ENCODE results near the gene MEOX2. TPM values are rescaled to one million over a fixed set of nuclear protein-coding genes. Genes with fewer than 3 reads are reported as not detected.

The MEOX2 gene
- total and polyA plus RNA-seq, 4 donors = 2.6 to 21.3 (median 11.5) TPM

DNA sequence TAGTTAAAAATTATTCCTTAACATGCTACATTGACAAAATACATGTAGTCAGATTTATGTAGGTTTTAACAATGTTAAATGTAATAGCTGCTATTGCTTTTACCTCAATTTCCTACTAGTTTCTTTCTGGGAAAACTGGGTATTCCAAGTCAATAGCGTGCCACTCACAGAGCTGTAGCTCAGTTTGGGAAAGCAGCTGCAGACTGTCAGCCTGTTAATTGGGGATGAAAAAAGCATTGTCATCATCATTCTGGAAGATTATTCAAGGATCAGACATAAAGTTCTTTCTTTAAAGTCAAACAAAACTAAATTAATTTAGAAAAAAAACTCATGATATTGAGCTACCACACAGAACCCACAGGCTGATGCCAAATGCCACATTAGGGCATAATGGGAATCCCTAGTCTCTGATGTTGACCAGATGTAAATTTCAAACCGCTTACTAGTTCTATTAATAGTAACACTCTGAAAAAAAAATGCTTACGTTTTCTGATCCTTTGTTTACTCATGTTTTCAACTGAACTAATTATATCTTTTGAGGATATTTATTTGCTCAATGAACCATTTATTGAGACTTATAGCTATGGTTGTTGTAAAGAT is 105.0 kb downstream of the MEOX2 start:
- 83% methylated on average over 1 of the region's 3 CpGs for WGBS (ENCODE audit: insufficient coverage)
- Histone ChIP-seq H3K9me3 (ENCODE audit: control insufficient read depth, insufficient read depth, low read length) (peaks cover 7% of the 10 kb centered on the region), H3K4me3 (ENCODE audit: low read depth, low read length) (no peak overlapping the region), H3K27me3 (ENCODE audit: control insufficient read depth, insufficient read depth, low read length) (no peaks in the 10 kb centered on the region), H3K36me3 (ENCODE audit: control insufficient read depth, insufficient read depth, low read length) (no peaks in the 10 kb centered on the region), H3K4me1 (ENCODE audit: control insufficient read depth, insufficient read depth, low read length) (no peaks in the 10 kb centered on the region), H3K27ac (ENCODE audit: low read depth, low read length) (no peak overlapping the region)
- no peak for DNase-seq (ENCODE audit: low read depth in 4 of 6, low spot score in 6 of 6)

GRCh38 chr7:15580604-15581351 is 105.7 kb downstream of the MEOX2 start:
- peaks cover 7% of the 10 kb centered on the region for H3K9me3 ChIP-seq (ENCODE audit: control insufficient read depth, insufficient read depth, low read length)
- H3K27ac ChIP-seq (ENCODE audit: low read depth, low read length) = no peak overlapping the region
- H3K27me3 ChIP-seq (ENCODE audit: control insufficient read depth, insufficient read depth, low read length) = no peaks in the 10 kb centered on the region
- H3K4me3 ChIP-seq (ENCODE audit: low read depth, low read length) = no peak overlapping the region
- WGBS (ENCODE audit: insufficient coverage) = no CpG with 5 or more reads among the region's 3 CpGs
- H3K4me1 ChIP-seq (ENCODE audit: control insufficient read depth, insufficient read depth, low read length) = no peaks in the 10 kb centered on the region
- H3K36me3 ChIP-seq (ENCODE audit: control insufficient read depth, insufficient read depth, low read length) = no peaks in the 10 kb centered on the region
- DNase-seq (ENCODE audit: low read depth in 4 of 6, low spot score in 6 of 6) = no peak

DNA sequence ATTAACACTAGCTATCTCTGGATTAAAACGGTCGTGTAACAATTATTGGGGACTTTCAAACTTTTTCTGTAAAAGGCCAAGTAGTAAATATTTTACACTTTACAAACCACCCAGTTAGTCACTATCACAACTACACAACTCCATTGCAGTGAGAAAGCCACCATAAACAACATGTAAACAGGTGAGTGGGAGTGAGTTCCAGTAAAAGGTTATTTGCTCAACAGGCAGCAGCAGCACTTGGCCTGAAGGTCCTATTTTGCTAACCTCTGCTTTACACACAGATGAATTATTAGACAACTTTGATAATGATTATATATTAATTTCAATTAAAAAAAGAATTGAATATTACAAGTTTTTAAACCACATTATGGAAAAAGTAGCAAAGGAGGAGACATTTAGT is 108.9 kb downstream of the MEOX2 start:
- no peak overlapping the region for H3K4me3 ChIP-seq (ENCODE audit: low read depth, low read length)
- DNase-seq (ENCODE audit: low read depth in 4 of 6, low spot score in 6 of 6) = no peak
- no peaks in the 10 kb centered on the region for H3K4me1 ChIP-seq (ENCODE audit: control insufficient read depth, insufficient read depth, low read length)
- no CpG with 5 or more reads among the region's 2 CpGs for WGBS (ENCODE audit: insufficient coverage)
- H3K36me3 ChIP-seq (ENCODE audit: control insufficient read depth, insufficient read depth, low read length) = no peaks in the 10 kb centered on the region
- no peaks in the 10 kb centered on the region for H3K27me3 ChIP-seq (ENCODE audit: control insufficient read depth, insufficient read depth, low read length)
- no peaks in the 10 kb centered on the region for H3K9me3 ChIP-seq (ENCODE audit: control insufficient read depth, insufficient read depth, low read length)
- no peak overlapping the region for H3K27ac ChIP-seq (ENCODE audit: low read depth, low read length)

- H3K36me3 ChIP-seq (ENCODE audit: control insufficient read depth, insufficient read depth, low read length) = no peaks in the 10 kb centered on the region
- WGBS (ENCODE audit: insufficient coverage) = no CpG with 5 or more reads among the region's 3 CpGs
- no peaks in the 10 kb centered on the region for H3K4me1 ChIP-seq (ENCODE audit: control insufficient read depth, insufficient read depth, low read length)
- H3K9me3 ChIP-seq (ENCODE audit: control insufficient read depth, insufficient read depth, low read length) = no peaks in the 10 kb centered on the region
- DNase-seq (ENCODE audit: low read depth in 4 of 6, low spot score in 6 of 6) = no peak
- H3K4me3 ChIP-seq (ENCODE audit: low read depth, low read length) = no peak overlapping the region
- no peak overlapping the region for H3K27ac ChIP-seq (ENCODE audit: low read depth, low read length)
- no peaks in the 10 kb centered on the region for H3K27me3 ChIP-seq (ENCODE audit: control insufficient read depth, insufficient read depth, low read length)
Observed at GRCh38 chr7:15571301-15571878, 115.1 kb downstream of the MEOX2 start.

DNA sequence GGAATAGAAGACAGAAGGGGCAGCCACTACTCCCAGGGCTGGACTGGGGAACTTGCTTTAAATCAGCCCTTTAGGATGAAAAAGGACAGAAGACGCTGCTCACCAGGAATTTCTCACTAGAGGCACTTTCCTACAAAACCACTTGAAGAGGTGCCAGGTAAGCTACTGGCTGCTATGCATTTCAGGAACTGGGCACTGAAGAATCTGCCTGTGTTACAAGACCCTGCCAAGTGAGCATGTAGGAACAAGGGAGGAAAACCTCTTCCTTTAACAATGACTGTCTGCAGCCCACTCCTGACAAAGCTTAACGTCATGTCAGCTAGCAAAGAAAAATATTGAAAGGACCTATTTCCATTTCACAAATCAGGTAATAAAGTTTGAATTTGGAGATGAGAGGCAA is 118.8 kb downstream of the MEOX2 start:
- DNase-seq (ENCODE audit: low read depth in 4 of 6, low spot score in 6 of 6) = peak in 1 of 6 donors; percentile 27
- Histone ChIP-seq H3K36me3 (ENCODE audit: control insufficient read depth, insufficient read depth, low read length) (no peaks in the 10 kb centered on the region), H3K27ac (ENCODE audit: low read depth, low read length) (no peak overlapping the region), H3K4me3 (ENCODE audit: low read depth, low read length) (no peak overlapping the region), H3K27me3 (ENCODE audit: control insufficient read depth, insufficient read depth, low read length) (no peaks in the 10 kb centered on the region), H3K4me1 (ENCODE audit: control insufficient read depth, insufficient read depth, low read length) (no peaks in the 10 kb centered on the region), H3K9me3 (ENCODE audit: control insufficient read depth, insufficient read depth, low read length) (no peaks in the 10 kb centered on the region)
- 20% methylated on average over 1 of the region's 2 CpGs for WGBS (ENCODE audit: insufficient coverage)

- Histone ChIP-seq H3K9me3 (ENCODE audit: control insufficient read depth, insufficient read depth, low read length) (no peaks in the 10 kb centered on the region), H3K36me3 (ENCODE audit: control insufficient read depth, insufficient read depth, low read length) (no peaks in the 10 kb centered on the region), H3K27ac (ENCODE audit: low read depth, low read length) (no peak overlapping the region), H3K4me1 (ENCODE audit: control insufficient read depth, insufficient read depth, low read length) (no peaks in the 10 kb centered on the region), H3K4me3 (ENCODE audit: low read depth, low read length) (no peak overlapping the region), H3K27me3 (ENCODE audit: control insufficient read depth, insufficient read depth, low read length) (no peaks in the 10 kb centered on the region)
- no peak for DNase-seq (ENCODE audit: low read depth in 4 of 6, low spot score in 6 of 6)
- no CpG with 5 or more reads among the region's 3 CpGs for WGBS (ENCODE audit: insufficient coverage)
Observed at GRCh38 chr7:15567036-15567435, 119.4 kb downstream of the MEOX2 start.

DNA sequence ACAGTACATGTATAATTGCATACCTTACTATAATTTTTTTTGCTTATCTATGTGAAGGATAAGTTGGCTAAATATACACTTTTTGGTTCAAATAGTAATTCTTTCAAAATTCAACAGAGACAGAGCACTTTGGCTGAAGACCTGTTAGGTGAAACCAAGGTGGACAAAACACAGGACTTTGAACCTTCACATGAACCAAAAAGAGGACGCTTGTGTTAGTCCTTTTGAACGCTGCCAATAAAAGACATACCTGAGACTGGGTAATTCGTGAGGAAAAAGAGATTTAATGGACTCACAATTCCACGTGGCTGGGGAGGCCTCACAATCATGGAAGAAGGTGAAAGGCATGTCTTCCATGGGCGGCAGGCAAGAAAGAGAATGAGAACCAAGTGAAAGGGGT is 120.0 kb downstream of the MEOX2 start:
- no peak for DNase-seq (ENCODE audit: low read depth in 4 of 6, low spot score in 6 of 6)
- no peaks in the 10 kb centered on the region for H3K4me1 ChIP-seq (ENCODE audit: control insufficient read depth, insufficient read depth, low read length)
- H3K4me3 ChIP-seq (ENCODE audit: low read depth, low read length) = no peak overlapping the region
- H3K9me3 ChIP-seq (ENCODE audit: control insufficient read depth, insufficient read depth, low read length) = no peaks in the 10 kb centered on the region
- no peaks in the 10 kb centered on the region for H3K27me3 ChIP-seq (ENCODE audit: control insufficient read depth, insufficient read depth, low read length)
- no peak overlapping the region for H3K27ac ChIP-seq (ENCODE audit: low read depth, low read length)
- H3K36me3 ChIP-seq (ENCODE audit: control insufficient read depth, insufficient read depth, low read length) = no peaks in the 10 kb centered on the region
- 72% methylated on average over 3 of the region's 5 CpGs for WGBS (ENCODE audit: insufficient coverage)

- H3K36me3 ChIP-seq (ENCODE audit: control insufficient read depth, insufficient read depth, low read length) = no peaks in the 10 kb centered on the region
- peak within 1 kb of the TSS; percentile 72 for H3K27ac ChIP-seq (ENCODE audit: low read depth, low read length)
- H3K4me3 ChIP-seq (ENCODE audit: low read depth, low read length) = no peak within 1 kb of the TSS
- DNase-seq (ENCODE audit: low read depth in 4 of 6, low spot score in 6 of 6) = peak in 2 of 6 donors; percentile 50 to 60
- no peaks in the 10 kb centered on the region for H3K9me3 ChIP-seq (ENCODE audit: control insufficient read depth, insufficient read depth, low read length)
- no peaks in the 10 kb centered on the region for H3K27me3 ChIP-seq (ENCODE audit: control insufficient read depth, insufficient read depth, low read length)
- no CpG with 5 or more reads among the region's 5 CpGs for WGBS (ENCODE audit: insufficient coverage)
- H3K4me1 ChIP-seq (ENCODE audit: control insufficient read depth, insufficient read depth, low read length) = no peaks in the 10 kb centered on the region
Observed at GRCh38 chr7:15561835-15562234, 124.6 kb downstream of the MEOX2 start, which contains the start of gene AGMO. TSS of gene AGMO (minus strand) at chr7:15562015.

Measured in spinal cord (tissue), 10 donors.